ENCODE results near the gene LYST. TPM values are rescaled to one million over a fixed set of nuclear protein-coding genes. Genes with fewer than 3 reads are reported as not detected.
A peak's percentile ranks its signal among the peaks of the same experiment; 100 is the strongest.
"Not testable (repeated sequence)": the region's sequence is repeated elsewhere in the genome, so short reads cannot be mapped to it uniquely, and the experiment has no call there.

Gene LYST
- total RNA-seq, 2 experiments from 2014 or later: 24.7 to 26.8 TPM

DNA sequence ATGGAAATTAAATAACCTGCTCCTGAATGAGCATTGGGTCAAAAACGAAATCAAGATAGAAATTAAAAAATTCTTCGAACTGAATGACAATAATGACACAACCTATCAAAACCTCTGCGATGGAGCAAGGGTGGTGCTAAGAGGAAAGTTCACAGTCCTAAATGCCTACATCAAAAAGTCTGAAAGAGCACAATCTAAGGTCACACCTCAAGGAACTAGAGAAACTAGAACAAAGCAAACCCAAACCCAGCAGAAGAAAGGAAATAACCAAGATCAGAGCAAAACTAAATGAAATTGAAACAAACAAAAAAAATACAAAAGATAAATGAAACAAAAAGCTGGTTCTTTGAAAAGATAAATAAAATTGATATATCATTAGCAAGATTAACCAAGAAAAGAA lies 18.5 kb downstream of the LYST start:
- Mint-ChIP-seq H3K27ac (peak overlapping the region; percentile 87), H3K4me3 (peak overlapping the region; percentile 70), H3K4me1 (peaks cover 60% of the 10 kb centered on the region), H3K36me3 (ENCODE audit: low read depth) (peaks cover 33% of the 10 kb centered on the region), H3K9me3 (peaks cover 10% of the 10 kb centered on the region)
- ChIA-PET POLR2A (interaction anchor here (1.0 kb wide), 1 partner anchor 22 kb away, joined by 3 read pairs; no protein-coding TSS in a partner anchor), CTCF (interaction anchor here (0.7 to 1.4 kb wide), 2 partner anchors 9 to 11 kb away, joined by 3 to 4 read pairs; no protein-coding TSS in a partner anchor)
- not testable (repeated sequence) for H3K27me3 Mint-ChIP-seq
- peak; percentile 40 for DNase-seq

DNA sequence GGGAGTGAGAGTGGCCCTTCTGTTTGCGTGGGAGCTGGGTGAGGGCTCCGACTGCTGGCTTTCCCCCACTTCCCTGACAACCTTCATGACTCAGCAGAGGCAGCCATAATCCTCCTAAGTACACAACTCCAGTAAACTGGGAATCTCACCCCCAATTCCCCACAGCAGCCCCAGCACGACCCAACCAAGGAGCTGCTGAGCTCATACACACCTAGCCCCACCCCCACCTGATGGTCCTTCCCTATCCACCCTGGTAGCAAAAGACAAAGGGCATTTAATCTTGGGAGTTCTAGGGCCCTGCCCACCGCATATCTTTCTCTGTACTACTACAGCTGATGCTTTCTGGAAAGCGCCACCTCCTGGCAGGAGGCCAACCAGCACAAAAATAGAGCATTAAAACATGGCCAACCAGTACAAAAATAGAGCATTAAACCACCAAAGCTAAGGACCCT lies 21.0 kb downstream of the LYST start:
- DNase-seq, H3K4me3 Mint-ChIP-seq, POLR2A ChIA-PET, H3K27ac Mint-ChIP-seq, H3K27me3 Mint-ChIP-seq: not testable (repeated sequence)
- H3K36me3 Mint-ChIP-seq (ENCODE audit: low read depth): peaks cover 29% of the 10 kb centered on the region
- peaks cover 10% of the 10 kb centered on the region for H3K9me3 Mint-ChIP-seq
- peaks cover 57% of the 10 kb centered on the region for H3K4me1 Mint-ChIP-seq
- CTCF ChIA-PET: interaction anchor here (0.7 to 1.7 kb wide), 6 partner anchors 8 to 126 kb away, joined by 3 to 6 read pairs (median 4); no protein-coding TSS in a partner anchor

DNA sequence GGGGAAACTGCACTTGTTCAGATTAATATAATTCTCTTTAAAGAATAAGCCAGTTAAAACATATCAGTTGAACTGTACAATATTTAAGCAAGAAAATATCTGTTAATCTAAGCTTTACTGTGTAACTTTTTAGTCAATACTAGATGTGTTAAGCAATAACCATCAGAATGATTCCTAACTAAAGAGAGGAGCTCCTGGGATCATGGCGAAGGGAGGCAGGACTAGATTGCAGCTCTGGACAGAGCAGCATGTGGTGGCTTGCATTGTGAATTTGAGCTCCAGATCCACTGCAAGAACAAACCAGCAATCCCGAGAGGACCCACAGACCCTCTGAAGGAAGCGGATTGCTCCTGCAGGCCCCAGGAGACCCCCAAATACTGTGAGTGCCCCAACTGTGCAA lies 21.9 kb downstream of the LYST start:
- no peak overlapping the region for H3K27ac Mint-ChIP-seq
- no peak overlapping the region for H3K4me3 Mint-ChIP-seq
- CTCF ChIA-PET: interaction anchor here (1.0 to 2.6 kb wide), 3 partner anchors 12 to 16 kb away, joined by 3 to 9 read pairs (median 3); no protein-coding TSS in a partner anchor
- no peaks in the 10 kb centered on the region for H3K27me3 Mint-ChIP-seq
- DNase-seq: no peak
- peaks cover 54% of the 10 kb centered on the region for H3K4me1 Mint-ChIP-seq
- peaks cover 27% of the 10 kb centered on the region for H3K36me3 Mint-ChIP-seq (ENCODE audit: low read depth)
- H3K9me3 Mint-ChIP-seq: peaks cover 10% of the 10 kb centered on the region
- POLR2A ChIA-PET: no interaction called here

DNA sequence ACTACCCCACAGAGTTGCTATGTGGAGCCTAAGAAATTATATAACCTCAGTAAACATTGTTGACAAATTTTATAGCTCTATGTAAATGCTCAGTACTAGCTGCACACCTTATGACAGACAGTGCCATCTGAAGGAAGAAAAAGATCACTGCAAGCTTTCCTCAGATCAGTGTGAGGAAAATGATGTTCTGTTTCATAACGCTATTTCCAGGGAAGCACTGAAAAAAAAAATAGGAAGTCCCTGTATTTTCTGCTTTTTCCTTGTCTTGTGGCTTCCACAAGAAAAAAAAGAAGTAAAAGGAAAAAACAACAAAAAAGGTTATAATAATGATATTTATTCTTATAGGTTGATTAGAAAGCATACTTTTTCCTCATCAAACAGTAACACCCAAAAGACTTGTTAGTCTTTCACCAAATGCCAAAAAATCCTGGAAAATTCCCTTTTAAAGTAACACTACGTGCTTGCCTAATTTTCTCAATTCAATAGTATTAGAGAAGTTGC lies 23.2 kb downstream of the LYST start:
- ChIA-PET POLR2A (interaction anchor here (0.5 to 0.9 kb wide), 3 partner anchors 99 to 536 kb away, joined by 3 to 7 read pairs (median 4); no protein-coding TSS in a partner anchor), CTCF (interaction anchor here (0.6 to 2.6 kb wide), 8 partner anchors 9 to 185 kb away, joined by 3 to 9 read pairs (median 3); no protein-coding TSS in a partner anchor)
- H3K9me3 Mint-ChIP-seq: peaks cover 9% of the 10 kb centered on the region
- DNase-seq: peak; percentile 15
- no peak overlapping the region for H3K27ac Mint-ChIP-seq
- no peak overlapping the region for H3K4me3 Mint-ChIP-seq
- peaks cover 25% of the 10 kb centered on the region for H3K36me3 Mint-ChIP-seq (ENCODE audit: low read depth)
- peaks cover 47% of the 10 kb centered on the region for H3K4me1 Mint-ChIP-seq
- no peaks in the 10 kb centered on the region for H3K27me3 Mint-ChIP-seq

DNA sequence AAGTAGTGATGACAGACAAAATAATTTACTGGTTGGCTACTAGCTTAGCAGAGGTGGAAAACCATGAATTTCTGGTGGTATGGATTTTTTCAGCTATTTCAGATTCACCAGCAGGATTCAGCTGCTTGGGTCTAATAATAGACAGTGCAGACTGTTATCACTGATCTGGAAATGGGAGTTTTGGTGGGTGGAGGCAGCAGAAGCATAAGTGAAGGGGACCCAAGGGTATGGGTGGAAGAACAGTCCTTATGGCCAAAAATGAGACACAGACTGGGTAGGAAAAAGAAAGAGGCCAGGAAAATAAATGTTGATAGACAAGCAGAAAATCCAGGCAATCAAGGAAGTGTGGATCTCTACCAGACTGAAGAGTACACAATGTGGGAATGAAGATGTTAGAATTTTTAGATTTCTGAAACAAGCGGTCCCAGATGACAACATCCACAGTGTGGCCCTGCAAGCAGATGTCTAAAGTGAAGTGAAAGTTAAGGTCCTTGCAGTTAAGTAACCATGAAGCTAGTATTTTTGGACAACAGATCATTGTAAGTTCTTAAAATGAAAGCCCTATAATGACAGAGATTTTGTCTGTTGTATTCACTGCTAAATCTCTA lies 24.7 kb downstream of the LYST start:
- ChIA-PET CTCF (interaction anchor here (0.9 to 2.6 kb wide), 4 partner anchors 13 to 65 kb away, joined by 3 to 9 read pairs (median 3); no protein-coding TSS in a partner anchor), POLR2A (no interaction called here)
- Mint-ChIP-seq H3K36me3 (ENCODE audit: low read depth) (peaks cover 19% of the 10 kb centered on the region), H3K4me1 (peaks cover 32% of the 10 kb centered on the region), H3K4me3 (no peak overlapping the region), H3K9me3 (peaks cover 8% of the 10 kb centered on the region), H3K27ac (no peak overlapping the region), H3K27me3 (no peaks in the 10 kb centered on the region)
- no peak for DNase-seq

DNA sequence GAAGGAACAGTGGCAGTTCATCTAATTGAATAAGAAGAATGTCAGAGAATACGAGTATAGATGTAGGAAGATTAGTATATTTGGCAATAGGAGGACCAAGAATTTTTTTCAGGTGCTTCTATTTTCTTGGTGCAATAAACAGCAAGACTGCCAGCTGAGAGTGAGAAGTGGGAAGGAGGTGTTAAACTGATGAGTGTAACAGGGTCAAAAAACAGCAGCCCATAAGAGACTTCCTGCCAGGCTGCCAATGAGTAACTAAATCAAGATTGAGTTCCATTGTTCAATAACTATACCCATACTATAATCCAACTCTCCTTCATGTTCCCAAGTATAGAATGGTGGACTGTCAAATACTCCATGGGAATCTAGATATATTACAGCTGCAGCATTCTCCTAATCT lies 28.7 kb downstream of the LYST start:
- peaks cover 6% of the 10 kb centered on the region for H3K36me3 Mint-ChIP-seq (ENCODE audit: low read depth)
- peaks cover 19% of the 10 kb centered on the region for H3K4me1 Mint-ChIP-seq
- ChIA-PET POLR2A (no interaction called here), CTCF (interaction anchor here (0.6 to 1.2 kb wide), 4 partner anchors 11 to 162 kb away, joined by 3 to 5 read pairs (median 3); no protein-coding TSS in a partner anchor)
- no peak for DNase-seq
- H3K4me3 Mint-ChIP-seq: no peak overlapping the region
- H3K27me3 Mint-ChIP-seq: no peaks in the 10 kb centered on the region
- H3K9me3 Mint-ChIP-seq: no peaks in the 10 kb centered on the region
- no peak overlapping the region for H3K27ac Mint-ChIP-seq

DNA sequence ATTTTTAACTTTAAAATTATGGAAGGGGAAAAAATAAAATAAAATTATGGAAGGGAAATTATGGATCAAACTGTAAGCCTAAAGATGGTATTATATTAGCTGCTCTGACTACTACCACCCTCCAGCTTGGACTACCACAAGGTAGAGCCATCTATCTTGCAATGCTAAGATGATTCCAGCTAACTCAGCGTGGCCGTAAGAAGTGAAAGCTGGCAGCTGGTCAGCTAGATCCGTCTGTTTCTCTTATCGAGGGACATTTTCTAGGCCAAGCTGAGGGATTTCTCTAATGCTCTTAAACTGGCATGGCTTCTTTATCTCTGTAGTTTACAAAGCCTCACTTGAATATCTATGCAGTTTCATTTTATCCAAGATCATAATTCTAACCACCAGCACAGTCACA lies 31.5 kb downstream of the LYST start:
- CTCF ChIA-PET: interaction anchor here (1.1 to 2.2 kb wide), 4 partner anchors 8 to 66 kb away, joined by 3 to 7 read pairs (median 4); no protein-coding TSS in a partner anchor

DNA sequence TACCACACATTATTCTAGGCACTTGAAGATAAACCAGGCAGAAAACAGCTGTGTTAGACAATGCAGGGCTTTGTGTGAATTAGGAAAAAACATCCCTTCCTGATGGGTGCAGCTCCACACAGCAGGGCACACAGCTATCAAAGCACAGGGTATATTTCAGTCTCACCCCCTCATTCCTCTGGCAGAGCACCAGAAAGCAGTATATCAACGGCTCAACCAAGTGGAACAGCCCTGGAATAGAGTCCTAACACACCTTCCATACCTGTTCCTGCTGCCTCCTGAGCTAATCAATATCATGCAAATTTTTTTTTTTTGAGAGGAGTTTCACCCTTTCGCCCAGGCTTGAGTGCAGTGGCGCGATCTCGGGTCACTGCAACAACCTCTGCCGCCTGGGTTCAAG lies 32.1 kb downstream of the LYST start:
- DNase-seq: no peak
- Mint-ChIP-seq H3K27ac (no peak overlapping the region), H3K36me3 (ENCODE audit: low read depth) (peaks cover 5% of the 10 kb centered on the region), H3K4me1 (peaks cover 10% of the 10 kb centered on the region), H3K9me3 (no peaks in the 10 kb centered on the region), H3K4me3 (no peak overlapping the region), H3K27me3 (no peaks in the 10 kb centered on the region)
- ChIA-PET POLR2A (interaction anchor here (0.7 kb wide), 1 partner anchor 28 kb away, joined by 3 read pairs; no protein-coding TSS in a partner anchor), CTCF (interaction anchor here (0.6 to 2.2 kb wide), 6 partner anchors 9 to 827 kb away, joined by 3 to 7 read pairs (median 3); no protein-coding TSS in a partner anchor)

More for the DNA sequence above, 31.5 kb downstream of the LYST start:
- Mint-ChIP-seq H3K9me3 (no peaks in the 10 kb centered on the region), H3K4me1 (peaks cover 16% of the 10 kb centered on the region), H3K36me3 (ENCODE audit: low read depth) (peaks cover 10% of the 10 kb centered on the region), H3K27ac (no peak overlapping the region), H3K27me3 (no peaks in the 10 kb centered on the region), H3K4me3 (no peak overlapping the region)
- POLR2A ChIA-PET: no interaction called here
- no peak for DNase-seq

DNA sequence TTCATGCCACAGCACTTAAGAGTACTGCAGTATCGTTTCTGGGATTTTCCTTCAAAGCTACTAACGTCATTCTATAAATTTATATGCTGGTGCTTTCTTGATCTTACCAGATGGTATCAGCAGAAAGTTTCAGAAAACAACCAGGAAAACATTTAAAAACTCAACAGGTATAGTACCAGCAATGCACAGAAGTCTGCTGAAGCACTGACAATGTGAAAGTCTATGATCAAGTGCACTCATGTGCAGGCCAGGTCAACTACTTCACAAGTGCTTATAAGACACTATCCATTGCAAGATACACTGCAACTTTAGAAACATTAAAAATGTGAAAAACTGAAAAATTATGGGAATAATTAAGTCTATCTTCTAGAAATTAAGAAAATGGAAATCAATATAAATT lies 34.7 kb downstream of the LYST start:
- CTCF ChIA-PET: interaction anchor here (0.8 kb wide), 1 partner anchor 143 kb away, joined by 3 read pairs; no protein-coding TSS in a partner anchor
- H3K4me3 Mint-ChIP-seq: no peak overlapping the region

DNA sequence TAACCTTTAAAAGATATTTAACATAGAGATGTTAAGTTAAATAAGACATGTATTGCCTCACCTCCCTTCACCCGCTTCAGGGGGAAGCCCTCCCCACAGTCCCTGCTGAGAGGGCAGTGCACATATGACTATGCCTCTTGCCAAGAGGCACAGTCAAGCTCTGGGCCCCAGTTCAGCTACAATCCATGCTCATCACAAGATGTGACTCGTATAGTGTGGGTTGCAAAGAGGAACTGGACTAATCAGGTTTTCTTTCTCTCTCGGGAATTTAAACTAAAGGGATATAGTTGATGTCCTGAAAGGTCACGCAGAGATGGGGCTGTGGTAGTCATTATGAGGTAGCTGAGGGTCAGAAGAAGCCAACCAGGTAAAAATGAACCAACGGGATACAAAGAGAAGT lies 35.6 kb downstream of the LYST start:
- Mint-ChIP-seq H3K4me1 (peaks cover 6% of the 10 kb centered on the region), H3K9me3 (no peaks in the 10 kb centered on the region), H3K27ac (no peak overlapping the region), H3K4me3 (no peak overlapping the region), H3K36me3 (ENCODE audit: low read depth) (peaks cover 13% of the 10 kb centered on the region), H3K27me3 (no peaks in the 10 kb centered on the region)
- no peak for DNase-seq
- ChIA-PET POLR2A (no interaction called here), CTCF (interaction anchor here (0.6 kb wide), 1 partner anchor 15 kb away, joined by 4 read pairs; no protein-coding TSS in a partner anchor)

More for the DNA sequence above, 34.7 kb downstream of the LYST start:
- Mint-ChIP-seq H3K27ac (no peak overlapping the region), H3K36me3 (ENCODE audit: low read depth) (peaks cover 10% of the 10 kb centered on the region), H3K9me3 (no peaks in the 10 kb centered on the region), H3K27me3 (no peaks in the 10 kb centered on the region), H3K4me1 (peaks cover 6% of the 10 kb centered on the region)
- DNase-seq: no peak
- POLR2A ChIA-PET: no interaction called here

DNA sequence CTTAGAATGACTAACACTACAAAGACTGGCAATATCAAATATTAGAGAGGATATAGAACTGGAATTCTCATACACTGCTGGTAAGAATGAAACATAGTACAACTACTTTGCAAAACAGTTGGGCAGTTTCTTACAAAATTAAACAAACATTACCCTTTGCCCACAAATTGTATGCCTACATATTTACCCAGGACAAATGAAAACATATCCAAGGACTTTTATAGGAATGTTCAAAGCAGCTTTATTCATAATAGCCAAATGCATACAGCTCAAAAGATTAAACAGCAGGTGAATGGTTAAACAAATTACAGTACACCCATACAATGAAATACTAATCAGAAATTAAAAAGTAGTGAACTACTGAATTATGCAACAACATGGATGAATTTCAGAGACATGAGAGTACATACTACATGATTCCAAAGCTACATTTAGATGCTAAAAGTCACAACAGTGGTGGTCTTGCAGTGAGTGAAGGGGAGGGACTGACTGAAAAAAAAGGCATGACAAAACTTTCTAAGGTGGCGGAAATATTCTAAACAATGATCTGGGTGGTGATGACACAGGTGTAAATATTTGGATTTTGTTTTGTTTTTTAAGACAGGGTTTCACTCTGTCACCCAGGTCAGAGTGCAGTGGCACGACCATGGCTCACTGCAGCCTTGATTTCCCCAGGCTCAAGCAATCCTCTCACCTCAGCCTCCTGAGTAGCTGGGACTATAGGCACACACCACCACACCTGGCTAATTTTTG lies 40.4 kb downstream of the LYST start:
- POLR2A ChIA-PET: interaction anchor here (1.1 kb wide), 1 partner anchor 21 kb away, joined by 5 read pairs; no protein-coding TSS in a partner anchor
- H3K9me3 Mint-ChIP-seq: no peaks in the 10 kb centered on the region

DNA sequence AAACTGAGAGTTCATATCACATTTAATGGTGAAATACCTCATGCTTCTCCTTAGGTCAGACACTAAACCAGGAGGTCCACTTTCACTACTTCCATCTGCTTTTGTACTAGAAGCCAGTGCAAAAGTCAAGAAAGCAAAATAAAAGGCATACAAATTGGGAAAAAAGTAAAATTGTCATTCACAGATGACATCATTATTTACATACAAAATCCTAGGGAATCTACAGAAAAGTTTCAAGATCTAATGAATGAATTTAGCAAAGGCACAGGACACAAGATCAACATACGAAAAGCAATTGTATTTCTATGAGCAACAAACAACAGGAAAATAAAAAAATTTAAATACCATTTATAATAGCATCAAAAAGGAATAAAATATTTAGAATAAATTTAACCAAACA lies 41.5 kb downstream of the LYST start:
- DNase-seq: no peak
- H3K27me3 Mint-ChIP-seq: no peaks in the 10 kb centered on the region
- H3K4me3 Mint-ChIP-seq: no peak overlapping the region
- peaks cover 13% of the 10 kb centered on the region for H3K36me3 Mint-ChIP-seq (ENCODE audit: low read depth)
- CTCF ChIA-PET: no interaction called here
- POLR2A ChIA-PET: no interaction called here
- H3K27ac Mint-ChIP-seq: no peak overlapping the region
- H3K9me3 Mint-ChIP-seq: no peaks in the 10 kb centered on the region
- H3K4me1 Mint-ChIP-seq: no peaks in the 10 kb centered on the region

More for the DNA sequence above, 40.4 kb downstream of the LYST start:
- Mint-ChIP-seq H3K4me1 (no peaks in the 10 kb centered on the region), H3K4me3 (no peak overlapping the region), H3K27ac (no peak overlapping the region), H3K36me3 (ENCODE audit: low read depth) (peaks cover 18% of the 10 kb centered on the region), H3K27me3 (no peaks in the 10 kb centered on the region)
- DNase-seq: no peak
- CTCF ChIA-PET: interaction anchor here (1.2 kb wide), 1 partner anchor 44 kb away, joined by 4 read pairs; no protein-coding TSS in a partner anchor

All from activated CD4-positive, alpha-beta T cell treated with anti-CD3 and anti-CD28 coated beads, Interleukin-2, amount 10 ng/mL, durations not matched to agents 7 days and 5 days (primary cell).